Testis (tissue), 3 donors: ENCODE results near the gene OCA2. TPM values are rescaled to one million over a fixed set of nuclear protein-coding genes. Genes with fewer than 3 reads are reported as not detected.

Experiments
- DNase-seq: peaks from one replicate; pipeline ENCODE4 v3.0.0-alpha.2; 2019
- H3K27ac ChIP-seq, 2 donors: fragments of 200-600 bp; sonication (generic); one replicate each; pipeline ENCODE4 v1.5.1; 2019
- H3K27me3 ChIP-seq: fragments of 200-600 bp; sonication (generic); one replicate; pipeline ENCODE4 v1.5.1; 2019
- H3K36me3 ChIP-seq: fragments of 200-600 bp; sonication (generic); one replicate; pipeline ENCODE4 v1.5.1; 2017; ENCODE audit warnings: low read depth; ENCODE audit errors: missing control alignments
- H3K4me1 ChIP-seq: fragments of 200-600 bp; sonication (generic); one replicate; pipeline ENCODE4 v1.5.1; 2019
- H3K4me3 ChIP-seq, 2 donors: fragments of 200-600 bp; sonication (generic); one replicate each; pipeline ENCODE4 v1.5.1; 2017 to 2019
- H3K9me3 ChIP-seq: fragments of 200-600 bp; sonication (generic); one replicate; pipeline ENCODE4 v1.5.1; 2017
- POLR2A ChIP-seq: fragments of 450-650 bp; IDR thresholded peaks from one replicate; pipeline ENCODE4 v1.6.1; 2017; ENCODE audit warnings: antibody characterized with exemption, mild to moderate bottlenecking, moderate library complexity
- WGBS, 2 donors: methylation state at CpG; one replicate each; pipeline ENCODE4 v1.1.5; 2018; 5-methylcytosine and 5-hydroxymethylcytosine counted together
- intact Hi-C: fragments of 100-400 bp; cut with DNase I; formaldehyde crosslinking; loops from one replicate; pipeline ENCODE4 v1.15.1; 2023; ENCODE audit warnings: low total_unique reads
- polyA plus RNA-seq: library from polyadenylated mRNA; stranded (reverse); fragments of 350-450 nt; fragmentation: Illumina TruSeq; extraction: RNeasy Lipid Tissue Mini Kit (QIAGEN cat#74804); gene quantifications from one replicate; pipeline ENCODE4 v1.2.3, GENCODE V29; 2014; ENCODE audit warnings: low read depth, low replicate concordance; ENCODE audit not compliant: insufficient read depth
- total RNA-seq, 2 donors: library from RNA; depleted of rRNA; stranded (reverse); fragments of >200 nt; gene quantifications; one replicate each; pipeline ENCODE4 v1.2.3, GENCODE V29; 2016
- TF ChIP-seq, protein P1 (sequence below), 3 experiments: fragments of 450-650 bp in 2 of 3; fragments of 200-600 bp in 1 of 3; sonication (generic) in 1 of 3; IDR thresholded peaks; one replicate each; pipeline ENCODE4 v1.5.1; 2016 to 2019; ENCODE audit warnings: antibody characterized with exemption in 3 of 3, mild to moderate bottlenecking in 2 of 3, moderate library complexity in 1 of 3

Gene OCA2
- total and polyA plus RNA-seq, 3 donors from 2014 or later: 2.6 to 7.2 (median 4.5) TPM

DNA sequence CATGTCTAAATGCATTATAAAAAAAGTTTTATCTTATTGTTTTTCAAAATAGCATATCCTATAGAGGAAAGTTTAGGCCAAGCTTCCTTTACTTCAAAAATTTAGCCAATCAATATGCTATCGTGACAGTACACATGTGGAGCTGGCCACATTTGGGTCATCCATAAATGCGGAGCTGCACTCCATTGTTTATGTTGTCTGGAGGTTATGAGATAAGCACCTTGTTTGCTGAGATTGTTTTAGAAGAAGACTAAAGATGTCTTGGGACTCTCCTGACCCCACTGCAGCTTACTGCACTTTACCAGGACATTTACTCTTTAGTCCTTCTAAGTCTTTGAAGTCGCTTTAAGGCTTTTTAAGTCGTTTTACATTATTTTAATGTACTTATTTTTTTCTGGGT, 265.9 kb downstream of the OCA2 start:
- H3K4me1 ChIP-seq: no peaks in the 10 kb centered on the region
- intact Hi-C loops: no loop called here
- H3K36me3 ChIP-seq: no peaks in the 10 kb centered on the region
- no peak for DNase-seq
- no peaks in the 10 kb centered on the region for H3K9me3 ChIP-seq
- 87 to 91% methylated on average over 4 of the region's 4 CpGs for WGBS, 2 donors
- TF ChIP-seq, protein P1, sequence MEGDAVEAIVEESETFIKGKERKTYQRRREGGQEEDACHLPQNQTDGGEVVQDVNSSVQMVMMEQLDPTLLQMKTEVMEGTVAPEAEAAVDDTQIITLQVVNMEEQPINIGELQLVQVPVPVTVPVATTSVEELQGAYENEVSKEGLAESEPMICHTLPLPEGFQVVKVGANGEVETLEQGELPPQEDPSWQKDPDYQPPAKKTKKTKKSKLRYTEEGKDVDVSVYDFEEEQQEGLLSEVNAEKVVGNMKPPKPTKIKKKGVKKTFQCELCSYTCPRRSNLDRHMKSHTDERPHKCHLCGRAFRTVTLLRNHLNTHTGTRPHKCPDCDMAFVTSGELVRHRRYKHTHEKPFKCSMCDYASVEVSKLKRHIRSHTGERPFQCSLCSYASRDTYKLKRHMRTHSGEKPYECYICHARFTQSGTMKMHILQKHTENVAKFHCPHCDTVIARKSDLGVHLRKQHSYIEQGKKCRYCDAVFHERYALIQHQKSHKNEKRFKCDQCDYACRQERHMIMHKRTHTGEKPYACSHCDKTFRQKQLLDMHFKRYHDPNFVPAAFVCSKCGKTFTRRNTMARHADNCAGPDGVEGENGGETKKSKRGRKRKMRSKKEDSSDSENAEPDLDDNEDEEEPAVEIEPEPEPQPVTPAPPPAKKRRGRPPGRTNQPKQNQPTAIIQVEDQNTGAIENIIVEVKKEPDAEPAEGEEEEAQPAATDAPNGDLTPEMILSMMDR (IDR thresholded peaks at IDR 0.05): no peak
- TF ChIP-seq POLR2A: no peak
- H3K27ac ChIP-seq: no peak overlapping the region
- H3K4me3 ChIP-seq: no peak overlapping the region
- H3K27me3 ChIP-seq: no peaks in the 10 kb centered on the region

- Histone ChIP-seq H3K4me1 (no peaks in the 10 kb centered on the region), H3K27me3 (no peaks in the 10 kb centered on the region), H3K36me3 (no peaks in the 10 kb centered on the region), H3K27ac (no peak overlapping the region), H3K9me3 (no peaks in the 10 kb centered on the region), H3K4me3 (no peak overlapping the region)
- WGBS, 2 donors: 85 to 86% methylated on average over 7 of the region's 7 CpGs
- intact Hi-C loops: no loop called here
- no peak for DNase-seq
- TF ChIP-seq, protein P1 (IDR thresholded peaks at IDR 0.05): no peak
- no peak for TF ChIP-seq POLR2A
Measured at GRCh38 chr15:27832237-27832596, 266.9 kb downstream of the OCA2 start.

- no peak overlapping the region for H3K27ac ChIP-seq
- no peak overlapping the region for H3K4me3 ChIP-seq
- H3K9me3 ChIP-seq: no peaks in the 10 kb centered on the region
- DNase-seq: no peak
- WGBS, 2 donors: 73 to 79% methylated on average over 25 to 28 of the region's 28 CpGs
- no peaks in the 10 kb centered on the region for H3K4me1 ChIP-seq
- no peaks in the 10 kb centered on the region for H3K36me3 ChIP-seq
- no peaks in the 10 kb centered on the region for H3K27me3 ChIP-seq
- intact Hi-C loops: no loop called here
- TF ChIP-seq, protein P1 (IDR thresholded peaks at IDR 0.05): no peak
- no peak for TF ChIP-seq POLR2A
Measured at GRCh38 chr15:27831384-27832236, 267.5 kb downstream of the OCA2 start.

DNA sequence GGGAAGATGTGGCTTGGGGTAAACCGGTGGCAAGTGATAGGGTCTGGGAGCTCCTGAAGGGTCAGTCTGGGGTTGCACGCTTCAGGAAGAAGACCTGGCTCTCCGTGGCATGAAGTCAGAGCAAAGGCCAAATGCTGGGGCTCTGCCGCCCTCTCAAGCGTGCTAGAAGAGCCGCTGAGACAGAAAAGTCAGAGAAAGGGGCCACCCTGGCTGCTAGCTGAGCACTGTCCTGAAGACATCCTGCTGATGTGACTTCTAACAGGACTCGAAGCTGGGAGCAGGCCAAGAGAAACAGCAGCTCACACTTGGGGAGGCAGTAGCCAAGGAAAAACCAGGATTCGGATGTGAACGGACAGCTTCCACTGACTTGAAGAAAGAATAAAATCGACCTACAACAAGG, 270.4 kb downstream of the OCA2 start:
- Histone ChIP-seq H3K9me3 (no peaks in the 10 kb centered on the region), H3K36me3 (no peaks in the 10 kb centered on the region), H3K27me3 (no peaks in the 10 kb centered on the region), H3K4me3 (no peak overlapping the region), H3K4me1 (no peaks in the 10 kb centered on the region), H3K27ac (no peak overlapping the region)
- DNase-seq: no peak
- intact Hi-C loops: no loop called here
- WGBS, 2 donors: 59 to 73% methylated on average over 10 of the region's 10 CpGs
- TF ChIP-seq, protein P1 (IDR thresholded peaks at IDR 0.05): no peak
- no peak for TF ChIP-seq POLR2A
